Muscle layer of colon (tissue), 2 donors: ENCODE results near the gene KRT71.

Experiments
- H3K27ac ChIP-seq: one replicate; pipeline ENCODE4 v1.7.0; 2013; ENCODE audit warnings: low read depth, mild to moderate bottlenecking, low read length, moderate library complexity
- H3K27me3 ChIP-seq, 2 donors: one replicate each; pipeline ENCODE4 v1.7.0; 2013; ENCODE audit warnings: low read length in 2 of 2, mild to moderate bottlenecking in 2 of 2; ENCODE audit not compliant: insufficient read depth in 2 of 2, control insufficient read depth in 1 of 2
- H3K36me3 ChIP-seq: one replicate; pipeline ENCODE4 v1.7.0; 2013; ENCODE audit warnings: mild to moderate bottlenecking, low read length; ENCODE audit not compliant: insufficient read depth
- H3K4me1 ChIP-seq: one replicate; pipeline ENCODE4 v1.7.0; 2013; ENCODE audit warnings: mild to moderate bottlenecking, low read length; ENCODE audit not compliant: insufficient read depth
- H3K4me3 ChIP-seq, 2 donors: one replicate each; pipeline ENCODE4 v1.7.0; 2013; ENCODE audit warnings: low read length in 2 of 2, low read depth in 1 of 2, mild to moderate bottlenecking in 1 of 2, moderate library complexity in 1 of 2
- H3K9ac ChIP-seq: one replicate; pipeline ENCODE4 v1.7.0; 2013; ENCODE audit warnings: low read length
- H3K9me3 ChIP-seq: one replicate; pipeline ENCODE4 v1.7.0; 2013; ENCODE audit warnings: mild to moderate bottlenecking, low read length
- donor health status: abdominal sarcoma.
- donor health status: Adenocarcinoma of cecum.

The KRT71 gene

GRCh38 chr12:52585066-52585465 lies 32.1 kb upstream of the KRT71 start:
- H3K36me3 ChIP-seq = no peaks in the 10 kb centered on the region
- H3K4me3 ChIP-seq = no peak overlapping the region
- peaks cover 0 to 3% of the 10 kb centered on the region in 2 donors for H3K27me3 ChIP-seq
- no peak overlapping the region for H3K27ac ChIP-seq
- no peaks in the 10 kb centered on the region for H3K9me3 ChIP-seq
- H3K9ac ChIP-seq = no peak overlapping the region
- no peaks in the 10 kb centered on the region for H3K4me1 ChIP-seq

DNA sequence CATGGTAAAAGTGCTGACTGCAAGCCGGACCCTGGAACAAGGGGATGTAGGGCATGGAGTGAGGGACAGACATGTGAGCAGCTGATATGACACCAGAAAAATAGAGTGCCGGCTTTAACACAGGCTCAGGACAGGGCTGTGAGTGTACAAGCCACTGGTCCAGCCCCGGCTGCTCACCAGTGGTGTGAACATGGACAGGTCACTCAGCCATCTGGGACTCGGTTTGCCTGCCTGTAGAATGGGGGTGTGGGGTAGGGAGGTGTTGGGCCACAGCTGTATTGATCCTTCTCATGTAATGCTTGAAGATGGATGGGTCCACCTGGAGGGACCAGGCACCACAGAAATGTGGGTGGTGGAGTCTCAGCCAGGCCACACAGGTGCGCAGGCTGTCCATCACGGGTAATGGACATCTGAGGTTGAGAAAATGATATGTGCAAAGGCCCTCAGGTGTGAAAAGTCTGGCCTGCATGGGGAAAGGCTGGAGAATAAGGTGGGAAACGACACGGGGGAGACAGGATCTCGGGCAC lies 31.3 kb upstream of the KRT71 start:
- H3K9ac ChIP-seq = no peak overlapping the region
- no peaks in the 10 kb centered on the region for H3K9me3 ChIP-seq

DNA sequence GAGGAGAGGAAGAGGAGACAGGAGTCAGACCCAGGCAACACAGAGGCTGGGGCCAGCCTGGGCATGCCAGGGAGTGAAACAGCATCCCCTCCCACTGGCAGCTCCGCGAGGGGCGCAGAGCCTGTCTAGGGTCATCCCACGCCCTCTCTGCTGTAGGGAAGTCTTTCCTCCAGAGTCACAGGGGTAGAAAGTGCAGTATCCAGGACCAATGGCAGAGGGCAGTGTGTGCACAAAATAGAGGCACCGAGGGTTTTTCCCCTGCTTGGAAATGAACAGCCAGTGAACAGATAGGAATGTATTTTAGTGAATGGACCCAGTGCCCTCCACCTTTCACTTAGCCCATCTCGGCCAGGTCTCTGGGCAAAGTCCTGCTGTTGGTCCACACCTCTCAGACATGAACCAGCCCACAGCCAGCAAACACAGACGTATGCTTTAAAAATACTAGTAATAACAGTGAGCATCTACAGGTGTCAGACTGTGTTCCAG lies 30.1 kb upstream of the KRT71 start:
- Histone ChIP-seq H3K4me3 (no peak overlapping the region), H3K27me3 (peaks cover 0 to 3% of the 10 kb centered on the region in 2 donors), H3K9ac (no peak overlapping the region), H3K27ac (no peak overlapping the region), H3K4me1 (no peaks in the 10 kb centered on the region), H3K9me3 (no peaks in the 10 kb centered on the region), H3K36me3 (no peaks in the 10 kb centered on the region)

More for the DNA sequence above, 31.3 kb upstream of the KRT71 start:
- no peak overlapping the region for H3K4me3 ChIP-seq
- H3K36me3 ChIP-seq = no peaks in the 10 kb centered on the region
- no peak overlapping the region for H3K27ac ChIP-seq
- no peaks in the 10 kb centered on the region for H3K4me1 ChIP-seq
- H3K27me3 ChIP-seq = peaks cover 0 to 3% of the 10 kb centered on the region in 2 donors

GRCh38 chr12:52582486-52582885 lies 29.5 kb upstream of the KRT71 start:
- no peaks in the 10 kb centered on the region for H3K9me3 ChIP-seq
- no peak overlapping the region for H3K27ac ChIP-seq
- no peak overlapping the region for H3K9ac ChIP-seq
- H3K36me3 ChIP-seq = no peaks in the 10 kb centered on the region
- H3K4me1 ChIP-seq = no peaks in the 10 kb centered on the region
- no peak overlapping the region for H3K4me3 ChIP-seq
- peaks cover 0 to 3% of the 10 kb centered on the region in 2 donors for H3K27me3 ChIP-seq

GRCh38 chr12:52581481-52581880 lies 28.5 kb upstream of the KRT71 start:
- Histone ChIP-seq H3K36me3 (no peaks in the 10 kb centered on the region), H3K9ac (no peak overlapping the region), H3K27ac (no peak overlapping the region), H3K9me3 (no peaks in the 10 kb centered on the region), H3K4me1 (no peaks in the 10 kb centered on the region), H3K4me3 (no peak overlapping the region), H3K27me3 (peaks cover 0 to 3% of the 10 kb centered on the region in 2 donors)

GRCh38 chr12:52581066-52581465 lies 28.1 kb upstream of the KRT71 start:
- H3K9me3 ChIP-seq = no peaks in the 10 kb centered on the region
- H3K27ac ChIP-seq = no peak overlapping the region
- H3K36me3 ChIP-seq = no peaks in the 10 kb centered on the region
- H3K4me3 ChIP-seq = no peak overlapping the region
- H3K4me1 ChIP-seq = no peaks in the 10 kb centered on the region
- no peak overlapping the region for H3K9ac ChIP-seq
- H3K27me3 ChIP-seq = peaks cover 0 to 3% of the 10 kb centered on the region in 2 donors

DNA sequence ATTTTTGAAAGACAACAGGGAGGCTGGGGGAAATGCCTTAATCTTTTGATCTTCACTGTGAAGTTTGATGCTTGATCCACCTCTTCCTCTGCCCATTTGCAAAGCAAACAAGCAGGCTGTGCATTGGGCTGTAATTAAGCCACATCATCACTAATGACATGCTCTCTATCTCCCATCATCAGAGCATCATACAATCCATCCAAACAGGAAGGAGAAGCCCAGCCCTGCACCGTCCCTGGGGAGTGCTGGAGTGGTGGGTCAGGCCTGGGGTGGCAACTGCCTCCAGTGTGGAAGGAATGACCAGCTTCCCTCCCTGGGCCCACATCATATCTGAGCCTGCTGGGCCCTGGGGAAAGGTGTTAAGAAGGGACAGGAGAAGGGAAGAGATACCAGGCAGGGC lies 27.6 kb upstream of the KRT71 start:
- H3K4me1 ChIP-seq = no peaks in the 10 kb centered on the region
- H3K9ac ChIP-seq = no peak overlapping the region
- H3K4me3 ChIP-seq = no peak overlapping the region
- H3K27ac ChIP-seq = no peak overlapping the region
- H3K27me3 ChIP-seq = peaks cover 0 to 3% of the 10 kb centered on the region in 2 donors
- H3K9me3 ChIP-seq = no peaks in the 10 kb centered on the region
- H3K36me3 ChIP-seq = no peaks in the 10 kb centered on the region

DNA sequence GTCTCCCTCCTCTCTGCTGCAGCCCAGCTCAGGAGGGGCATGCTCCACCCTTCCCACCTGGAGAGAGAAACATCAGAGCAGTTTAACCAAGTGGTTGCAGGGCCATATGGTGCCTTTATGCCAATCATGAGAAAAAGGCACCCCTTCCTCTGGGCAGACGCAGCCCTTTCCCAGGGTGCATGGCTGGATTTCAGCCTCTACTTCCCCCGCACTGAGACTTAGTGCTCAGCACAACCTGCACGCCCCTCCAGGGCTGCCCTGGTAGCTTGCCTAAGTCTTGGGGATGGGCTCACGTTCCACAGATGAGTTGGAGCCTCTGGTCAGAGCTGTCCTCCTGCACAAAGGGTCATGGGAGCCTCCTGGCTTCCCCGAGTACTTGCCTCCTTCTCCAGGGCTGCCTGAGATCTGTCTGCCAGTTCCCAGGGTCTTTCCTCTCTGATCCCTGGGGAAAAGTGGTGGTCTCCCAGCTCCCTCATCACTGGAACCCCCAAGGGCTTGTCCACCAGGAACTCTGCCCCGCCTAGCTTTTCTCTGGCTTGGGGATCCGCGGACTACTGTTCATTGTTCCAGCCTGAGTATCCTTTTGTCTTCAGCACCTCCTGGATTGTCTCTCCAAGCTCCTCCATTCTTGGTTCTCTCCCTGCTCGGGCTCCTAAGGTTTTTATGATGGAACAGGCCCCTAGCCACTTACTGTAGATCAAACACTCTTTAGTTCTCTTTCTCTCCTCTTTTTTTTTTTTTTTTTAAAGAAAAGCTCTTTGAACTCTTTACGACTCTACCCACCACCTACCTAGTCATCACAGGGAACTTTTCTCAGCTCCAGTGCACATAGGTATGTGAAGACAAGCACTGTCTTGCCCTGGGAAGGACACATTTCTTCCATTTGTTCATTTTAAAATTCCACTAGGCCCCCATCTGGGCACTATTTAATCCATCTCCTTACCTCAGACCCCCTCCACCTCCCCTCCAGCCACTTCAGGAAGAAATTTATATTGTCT lies 26.8 kb upstream of the KRT71 start:
- no peaks in the 10 kb centered on the region for H3K9me3 ChIP-seq
- H3K36me3 ChIP-seq = no peaks in the 10 kb centered on the region
- H3K27me3 ChIP-seq = peaks cover 0 to 3% of the 10 kb centered on the region in 2 donors
- H3K9ac ChIP-seq = no peak overlapping the region
- no peak overlapping the region for H3K4me3 ChIP-seq
- H3K4me1 ChIP-seq = no peaks in the 10 kb centered on the region
- no peak overlapping the region for H3K27ac ChIP-seq

- no peak overlapping the region for H3K4me3 ChIP-seq
- no peaks in the 10 kb centered on the region for H3K36me3 ChIP-seq
- H3K9ac ChIP-seq = no peak overlapping the region
- H3K27me3 ChIP-seq = peaks cover 0 to 3% of the 10 kb centered on the region in 2 donors
- H3K9me3 ChIP-seq = no peaks in the 10 kb centered on the region
- H3K4me1 ChIP-seq = no peaks in the 10 kb centered on the region
- H3K27ac ChIP-seq = no peak overlapping the region
Observed at GRCh38 chr12:52578469-52578868, 25.5 kb upstream of the KRT71 start.

- H3K27me3 ChIP-seq = no peaks in the 10 kb centered on the region
- H3K4me1 ChIP-seq = no peaks in the 10 kb centered on the region
- no peaks in the 10 kb centered on the region for H3K36me3 ChIP-seq
- no peak overlapping the region for H3K9ac ChIP-seq
- H3K27ac ChIP-seq = no peak overlapping the region
- H3K9me3 ChIP-seq = no peaks in the 10 kb centered on the region
- no peak overlapping the region for H3K4me3 ChIP-seq
Observed at GRCh38 chr12:52577316-52577715, 24.4 kb upstream of the KRT71 start.

DNA sequence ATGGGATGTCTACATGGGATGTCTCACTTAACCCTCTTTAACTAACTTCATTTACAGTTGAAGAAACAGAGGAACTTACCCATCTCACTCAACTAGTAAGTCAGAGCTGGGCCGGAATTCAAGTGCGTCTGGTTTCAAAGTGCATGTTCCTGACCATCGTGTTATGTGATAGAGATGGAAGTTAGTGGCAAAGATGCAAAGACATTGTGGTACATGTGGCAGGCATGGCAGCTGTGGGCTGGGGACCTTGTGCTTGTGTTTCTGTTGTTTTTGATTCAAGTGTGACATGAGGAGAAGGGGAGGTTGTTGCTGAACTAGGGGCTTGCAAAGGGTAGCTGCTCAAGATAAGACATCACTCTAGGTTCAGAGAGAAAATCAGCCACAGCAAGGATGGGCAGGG lies 23.0 kb upstream of the KRT71 start:
- H3K36me3 ChIP-seq = no peaks in the 10 kb centered on the region
- H3K4me1 ChIP-seq = no peaks in the 10 kb centered on the region
- no peak overlapping the region for H3K27ac ChIP-seq
- H3K9ac ChIP-seq = no peak overlapping the region
- H3K27me3 ChIP-seq = no peaks in the 10 kb centered on the region
- H3K4me3 ChIP-seq = no peak overlapping the region
- no peaks in the 10 kb centered on the region for H3K9me3 ChIP-seq
